HTERT RPE-1 (cell line): Measurements from ENCODE around the gene HAUS8.
"Not testable (repeated sequence)": the region's sequence is repeated elsewhere in the genome, so short reads cannot be mapped to it uniquely, and the experiment has no call there.

Experiments used
- in situ Hi-C: fragments of 300-500 bp; cut with MboI; formaldehyde crosslinking; loops from 4 replicates; pipeline ENCODE4 v1.14.3; 2020; ENCODE audit warnings: low sequenced_read_pairs

The HAUS8 gene

DNA sequence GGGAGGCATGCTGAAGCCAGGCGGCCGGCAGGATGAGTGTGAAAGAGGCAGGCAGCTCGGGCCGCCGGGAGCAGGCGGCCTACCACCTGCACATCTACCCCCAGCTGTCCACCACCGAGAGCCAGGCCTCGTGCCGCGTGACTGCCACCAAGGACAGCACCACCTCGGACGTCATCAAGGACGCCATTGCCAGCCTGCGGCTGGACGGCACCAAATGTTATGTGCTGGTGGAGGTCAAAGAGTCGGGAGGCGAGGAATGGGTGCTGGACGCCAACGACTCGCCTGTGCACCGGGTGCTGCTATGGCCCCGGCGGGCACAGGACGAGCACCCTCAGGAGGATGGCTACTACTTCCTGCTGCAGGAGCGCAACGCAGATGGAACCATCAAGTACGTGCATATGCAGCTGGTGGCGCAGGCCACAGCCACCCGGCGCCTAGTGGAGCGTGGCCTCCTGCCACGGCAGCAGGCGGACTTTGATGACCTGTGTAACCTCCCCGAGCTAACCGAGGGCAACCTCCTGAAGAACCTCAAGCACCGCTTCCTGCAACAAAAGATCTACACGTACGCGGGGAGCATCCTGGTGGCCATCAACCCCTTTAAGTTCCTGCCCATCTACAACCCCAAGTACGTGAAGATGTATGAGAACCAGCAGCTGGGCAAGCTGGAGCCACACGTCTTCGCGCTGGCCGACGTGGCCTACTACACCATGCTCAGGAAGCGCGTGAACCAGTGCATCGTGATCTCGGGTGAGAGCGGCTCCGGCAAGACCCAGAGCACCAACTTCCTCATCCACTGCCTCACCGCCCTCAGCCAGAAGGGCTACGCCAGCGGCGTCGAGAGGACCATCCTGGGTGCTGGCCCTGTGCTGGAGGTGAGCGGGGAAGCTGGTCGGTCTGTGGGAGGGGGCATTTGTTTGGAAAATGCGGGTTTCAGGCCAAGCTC, 26.7 kb upstream of the HAUS8 start:
- in situ Hi-C loops, result no loop called here

DNA sequence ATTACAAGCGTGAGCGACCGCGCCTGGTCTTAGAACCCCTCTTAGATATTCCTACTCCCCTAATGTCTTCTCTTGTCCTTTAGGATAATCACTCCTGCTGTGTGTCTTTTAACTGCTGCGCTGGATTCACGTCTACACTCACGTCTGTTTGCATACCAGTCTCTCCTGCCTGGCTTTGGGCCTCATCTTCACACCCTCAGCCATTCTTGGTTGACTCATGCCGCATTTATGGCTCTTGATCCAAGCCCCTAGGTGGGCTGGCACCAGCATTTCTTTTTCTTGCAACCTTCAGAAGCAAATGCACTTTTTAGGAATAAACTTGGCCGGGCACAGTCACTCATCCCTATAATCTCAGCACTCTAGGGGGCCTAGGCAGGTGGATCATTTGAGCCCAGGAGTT, 23.1 kb upstream of the HAUS8 start:
- in situ Hi-C loops, result no loop called here

DNA sequence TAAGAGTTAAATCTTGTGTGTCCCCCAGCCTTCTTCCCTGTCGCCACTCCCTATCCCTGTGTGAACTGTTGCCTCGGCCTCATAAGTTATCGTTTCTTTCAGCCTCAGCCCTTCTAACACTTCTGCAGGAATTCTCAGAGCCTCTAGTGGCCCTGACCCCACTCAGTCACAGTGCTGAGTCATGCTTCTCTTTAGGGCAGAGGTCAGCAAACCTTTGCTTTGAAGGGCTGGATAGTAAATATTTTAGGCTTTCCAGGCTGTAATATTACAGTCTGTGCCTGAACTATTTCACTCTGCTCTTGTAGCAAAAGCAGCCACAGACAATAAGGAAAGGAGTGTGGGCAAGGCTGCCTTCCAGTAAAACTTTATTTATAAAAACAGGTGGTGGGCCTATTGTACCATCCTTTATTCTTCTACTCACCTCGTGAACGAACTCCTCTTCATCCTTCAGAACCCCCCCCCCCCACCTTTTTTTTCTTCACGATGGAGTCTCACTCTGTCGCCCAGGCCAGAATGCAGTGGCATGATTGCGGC, 22.4 kb upstream of the HAUS8 start:
- in situ Hi-C loops, result no loop called here

DNA sequence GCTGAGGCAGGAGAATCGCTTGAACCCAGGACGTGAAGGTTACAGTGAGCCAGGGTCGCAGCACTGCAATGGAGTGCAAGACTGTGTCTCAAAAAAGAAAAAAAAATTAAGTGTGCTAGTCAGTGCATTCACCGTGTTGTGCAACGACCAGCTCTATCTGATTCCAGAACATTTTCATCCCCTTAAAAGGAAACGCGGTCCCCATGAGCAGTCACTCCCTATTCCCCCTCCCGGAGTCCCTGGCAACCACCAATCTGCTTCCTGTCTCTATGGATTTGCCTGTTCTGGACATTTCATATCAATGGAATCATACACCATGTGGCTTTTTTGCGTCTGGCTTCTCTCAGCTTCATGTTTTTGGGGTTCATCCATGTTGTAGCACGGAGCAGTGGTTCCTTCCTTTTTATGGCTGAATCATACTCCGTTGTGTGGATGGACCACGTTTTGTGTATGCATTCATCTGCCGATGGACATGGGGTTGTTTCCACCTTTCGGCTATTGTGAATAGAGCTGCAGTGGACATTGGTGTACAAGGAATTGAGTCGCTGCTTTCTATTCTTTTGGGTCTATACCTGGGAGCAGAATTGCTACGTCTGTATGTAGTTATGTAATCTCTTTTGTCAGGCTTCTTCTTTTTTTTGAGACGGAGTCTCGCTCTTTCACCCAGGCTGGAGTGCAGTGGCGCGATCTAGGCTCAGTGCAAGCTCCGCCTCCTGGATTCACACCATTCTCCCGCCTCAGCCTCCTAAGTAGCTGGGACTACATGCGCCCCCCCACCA, 20.1 kb upstream of the HAUS8 start:
- in situ Hi-C loops, result no loop called here

DNA sequence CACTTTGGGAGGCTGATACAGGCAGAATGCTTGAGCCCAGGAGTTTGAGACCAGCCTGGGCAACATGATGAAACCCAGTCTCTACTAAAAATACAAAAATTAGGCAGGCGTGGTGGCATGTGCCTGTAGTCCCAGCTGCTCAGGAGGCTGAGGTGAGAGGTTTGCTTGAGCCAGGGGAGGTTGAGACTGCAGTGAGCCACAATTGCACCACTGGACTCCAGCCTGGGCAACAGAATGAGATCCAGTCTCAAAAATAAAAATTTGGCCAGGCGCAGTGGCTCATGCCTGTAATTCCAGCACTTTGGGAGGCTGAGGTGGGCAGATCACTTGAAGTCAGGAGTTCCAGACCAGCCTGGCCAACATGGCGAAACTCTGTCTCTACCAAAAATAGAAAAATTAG, 19.4 kb upstream of the HAUS8 start:
- in situ Hi-C loops, result not testable (repeated sequence)

DNA sequence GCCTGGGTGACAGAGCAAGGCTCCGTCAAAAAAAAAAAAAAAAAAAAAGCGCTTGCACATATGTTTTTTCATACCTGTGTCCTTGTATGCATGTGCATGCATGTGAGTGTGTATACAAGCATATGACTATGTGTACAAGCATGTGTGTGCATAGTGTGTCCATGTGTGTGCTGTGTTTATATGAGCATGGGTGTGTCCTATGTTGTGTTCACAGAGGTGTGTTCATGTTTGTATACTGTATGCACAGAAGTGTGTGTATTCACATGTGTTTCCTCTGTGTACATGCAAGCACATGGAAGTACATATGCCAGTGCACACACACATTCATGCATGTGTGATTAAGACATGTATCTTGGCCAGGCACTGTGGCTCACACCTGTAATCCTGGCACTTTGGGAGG, 17.4 kb upstream of the HAUS8 start:
- in situ Hi-C loops, result no loop called here

DNA sequence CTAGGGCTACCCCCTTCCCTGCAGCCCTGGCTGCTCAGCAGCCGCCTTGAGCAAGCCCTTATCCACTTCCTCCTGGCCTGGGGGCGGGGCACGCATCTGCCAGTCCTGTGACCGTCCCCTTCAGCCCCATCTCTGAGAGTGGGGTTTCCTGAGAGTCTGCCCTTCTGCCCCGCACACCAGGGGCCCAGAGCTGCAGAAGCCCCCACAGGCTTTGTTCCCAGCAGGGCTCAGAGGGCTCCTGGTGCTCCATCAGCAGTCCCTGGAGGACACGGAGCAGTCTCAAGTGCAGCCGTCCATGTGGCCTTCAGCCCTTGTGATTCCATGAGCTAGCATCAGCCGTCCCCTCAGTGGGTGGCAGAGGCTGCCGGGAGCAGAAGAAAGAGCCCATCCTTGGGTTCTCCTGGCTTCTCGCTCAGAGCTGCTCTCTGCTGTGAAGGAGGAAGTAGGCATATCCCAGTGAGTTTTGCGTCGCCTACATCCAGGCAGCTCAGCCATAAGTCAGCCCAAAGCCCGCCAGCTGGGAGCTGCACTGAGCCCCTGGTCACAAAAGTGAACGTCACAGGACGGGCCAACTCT, 16.6 kb upstream of the HAUS8 start:
- in situ Hi-C loops, result no loop called here

DNA sequence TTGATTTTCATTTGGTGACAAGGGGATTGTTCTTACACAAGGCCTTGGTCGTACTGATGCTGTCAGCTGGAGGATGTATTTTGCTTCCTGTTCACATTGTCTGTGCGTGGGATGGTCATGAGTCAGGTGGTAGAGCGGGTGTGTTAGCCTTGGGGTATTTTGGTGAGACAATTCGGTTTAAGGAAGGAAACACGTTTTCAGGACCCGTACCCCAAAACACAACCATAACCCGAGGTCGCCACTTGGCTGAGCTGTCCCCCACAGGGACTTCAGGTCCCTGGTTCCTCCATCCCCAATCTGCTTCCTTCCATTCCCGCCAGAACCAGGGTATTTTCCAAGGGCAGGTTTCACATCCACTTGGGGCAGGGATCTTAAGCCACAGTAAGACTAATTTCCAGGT, 15.3 kb upstream of the HAUS8 start:
- in situ Hi-C loops, result no loop called here

DNA sequence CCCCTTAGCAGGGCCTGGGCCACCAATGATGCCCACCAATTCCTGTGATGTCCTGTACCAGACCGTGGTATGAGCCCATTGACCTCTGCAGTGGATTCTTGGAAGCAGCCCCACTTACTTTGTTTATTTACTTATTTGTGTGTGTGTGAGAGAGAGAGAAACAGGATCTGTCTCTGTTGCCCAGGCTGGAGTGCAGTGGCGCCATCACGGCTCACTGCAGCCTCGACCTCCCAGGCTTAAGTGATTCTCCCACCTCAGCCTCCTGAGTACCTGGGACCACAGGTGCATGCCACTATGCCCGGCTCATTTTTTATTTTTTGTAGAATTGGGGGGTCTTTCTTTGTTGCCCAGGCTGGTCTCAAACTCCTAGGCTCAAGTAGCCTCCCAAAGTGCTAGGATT, 13.3 kb upstream of the HAUS8 start:
- in situ Hi-C loops, result no loop called here

DNA sequence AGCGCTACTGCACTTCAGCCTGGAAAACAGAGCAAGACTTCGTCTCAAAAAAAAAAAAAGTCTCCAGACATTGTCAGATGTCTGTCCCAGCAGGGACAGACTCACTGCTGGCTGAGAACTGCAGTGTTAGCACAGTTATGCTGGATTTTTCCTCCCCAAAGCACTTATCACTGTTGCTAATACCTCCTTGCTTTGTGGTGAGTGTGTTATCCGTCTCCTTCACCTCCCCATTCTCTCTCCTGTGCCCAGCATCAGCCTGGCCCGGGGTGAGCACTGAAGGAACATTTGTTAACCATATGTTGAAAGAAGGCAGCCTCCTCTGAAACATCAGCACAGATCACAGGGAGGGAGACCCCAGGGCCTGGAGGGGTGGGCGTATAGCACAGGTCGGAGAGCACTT, 11.6 kb upstream of the HAUS8 start:
- in situ Hi-C loops, result no loop called here

DNA sequence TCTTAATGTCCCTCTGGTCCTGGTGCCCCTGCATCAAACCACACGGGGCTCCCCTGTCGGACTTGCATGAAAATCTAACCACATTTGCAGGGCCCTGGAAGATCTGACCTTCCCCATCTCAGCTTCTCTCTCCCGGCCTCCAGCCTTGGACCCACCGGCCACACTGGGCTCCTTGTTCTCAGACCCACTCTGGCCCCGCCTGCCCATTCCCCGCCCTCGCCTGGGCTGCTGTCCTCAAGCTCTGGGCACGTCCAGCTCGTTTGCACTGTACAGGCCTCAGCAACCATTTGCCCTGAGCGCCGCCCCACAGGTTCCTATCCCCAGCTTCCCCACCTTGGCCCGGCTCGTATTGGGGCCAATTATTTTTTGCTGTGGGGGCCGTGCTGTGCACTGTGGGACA, 10.9 kb upstream of the HAUS8 start:
- in situ Hi-C loops, result no loop called here

DNA sequence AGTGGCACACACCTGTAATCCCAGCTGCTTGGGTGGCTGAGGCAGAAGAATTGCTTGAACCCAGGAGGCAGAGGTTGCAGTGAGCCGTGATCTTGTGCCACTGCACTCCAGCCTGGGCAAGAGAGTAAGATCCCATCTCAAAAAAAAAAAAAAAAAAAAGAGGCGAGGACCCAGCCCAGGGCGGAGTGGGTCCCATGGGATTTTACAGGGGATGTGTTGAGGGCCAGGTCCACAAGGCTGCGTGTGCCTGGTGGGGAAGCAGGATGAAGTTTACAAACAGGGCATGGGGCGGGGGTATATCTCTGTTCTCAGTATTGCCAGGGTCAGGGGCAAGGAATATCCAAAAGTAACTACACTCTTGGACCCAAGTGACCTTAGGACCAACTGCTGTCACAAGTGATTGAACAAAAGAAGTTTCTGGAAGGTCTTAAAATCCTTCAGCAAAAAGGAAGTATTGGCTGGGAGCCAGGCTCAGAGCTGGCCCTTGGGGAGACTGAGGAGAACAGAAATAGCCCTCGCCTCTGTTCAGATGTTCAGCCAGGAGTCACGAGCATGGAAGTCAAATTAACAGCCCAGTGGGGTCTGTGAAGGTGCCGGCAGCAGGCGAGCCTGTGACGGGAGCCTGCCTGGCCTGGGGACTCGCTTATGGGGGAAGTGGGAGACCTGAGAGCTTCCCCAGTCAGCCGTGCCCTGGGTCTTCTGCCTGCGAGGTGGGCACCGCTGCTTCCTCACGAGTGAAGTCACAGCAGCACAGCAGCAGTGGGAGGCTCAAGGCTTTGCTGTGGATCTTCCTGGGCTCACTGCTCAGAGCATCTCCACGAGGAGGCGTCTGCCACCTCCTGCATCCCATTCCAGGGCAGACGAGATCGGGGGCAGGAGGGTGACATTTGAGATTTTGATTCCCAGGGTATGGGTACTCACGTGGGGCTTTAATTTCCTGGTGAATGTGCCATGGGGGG, 6.7 kb upstream of the HAUS8 start:
- in situ Hi-C loops, result no loop called here

DNA sequence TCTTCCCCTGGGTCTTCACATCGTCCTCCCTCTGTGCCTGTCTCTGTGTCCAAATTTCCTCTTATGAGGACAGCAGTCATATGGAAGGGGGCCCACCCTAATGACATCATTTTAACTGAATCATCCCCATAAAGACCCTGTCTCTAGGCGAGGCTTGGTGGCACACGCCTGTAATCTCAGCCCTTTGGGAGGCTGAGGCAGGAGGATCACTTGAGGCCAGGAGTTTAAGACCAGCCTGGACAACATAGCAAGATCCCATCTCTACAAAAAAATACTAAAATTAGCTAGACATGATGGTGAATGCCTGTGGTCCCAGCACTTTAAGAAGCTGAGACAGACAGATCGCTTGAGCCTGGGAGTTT, 5.2 kb upstream of the HAUS8 start:
- in situ Hi-C loops, result no loop called here

DNA sequence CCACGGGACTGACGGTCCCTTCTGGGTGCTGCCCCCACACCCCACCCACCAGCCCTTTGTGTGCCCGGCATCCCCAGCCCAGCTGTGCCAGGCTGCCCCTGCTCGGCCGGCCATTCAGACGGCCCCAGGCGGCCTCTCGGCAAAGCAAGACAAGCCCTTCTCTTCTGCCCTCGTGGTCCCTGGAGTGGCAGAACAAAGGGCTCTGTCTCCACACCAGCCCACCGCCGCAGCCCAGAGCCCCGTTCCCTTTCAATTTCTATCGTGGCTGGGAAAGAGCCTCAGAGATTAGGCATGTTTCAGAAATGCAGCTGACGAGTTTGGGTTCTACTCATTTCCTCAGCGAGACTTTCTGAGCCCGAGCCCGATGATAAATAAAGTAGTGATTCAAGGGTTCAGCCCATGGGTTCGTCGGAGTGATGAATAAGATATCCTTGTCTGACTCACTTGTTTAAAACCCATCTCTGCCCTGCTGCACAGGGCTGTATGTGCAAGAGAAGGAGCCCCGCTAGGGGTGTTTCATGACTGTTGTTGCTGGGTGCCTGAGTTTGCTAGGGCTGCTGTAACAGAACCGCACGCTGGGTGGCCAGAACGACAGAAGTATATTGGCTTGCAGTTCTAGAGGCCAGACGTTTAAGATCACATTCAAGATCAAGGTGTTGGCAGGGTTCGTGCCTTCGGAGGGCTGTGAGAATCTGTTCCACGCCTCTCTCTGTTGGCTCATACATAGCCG, 4.6 kb upstream of the HAUS8 start:
- in situ Hi-C loops, result no loop called here

DNA sequence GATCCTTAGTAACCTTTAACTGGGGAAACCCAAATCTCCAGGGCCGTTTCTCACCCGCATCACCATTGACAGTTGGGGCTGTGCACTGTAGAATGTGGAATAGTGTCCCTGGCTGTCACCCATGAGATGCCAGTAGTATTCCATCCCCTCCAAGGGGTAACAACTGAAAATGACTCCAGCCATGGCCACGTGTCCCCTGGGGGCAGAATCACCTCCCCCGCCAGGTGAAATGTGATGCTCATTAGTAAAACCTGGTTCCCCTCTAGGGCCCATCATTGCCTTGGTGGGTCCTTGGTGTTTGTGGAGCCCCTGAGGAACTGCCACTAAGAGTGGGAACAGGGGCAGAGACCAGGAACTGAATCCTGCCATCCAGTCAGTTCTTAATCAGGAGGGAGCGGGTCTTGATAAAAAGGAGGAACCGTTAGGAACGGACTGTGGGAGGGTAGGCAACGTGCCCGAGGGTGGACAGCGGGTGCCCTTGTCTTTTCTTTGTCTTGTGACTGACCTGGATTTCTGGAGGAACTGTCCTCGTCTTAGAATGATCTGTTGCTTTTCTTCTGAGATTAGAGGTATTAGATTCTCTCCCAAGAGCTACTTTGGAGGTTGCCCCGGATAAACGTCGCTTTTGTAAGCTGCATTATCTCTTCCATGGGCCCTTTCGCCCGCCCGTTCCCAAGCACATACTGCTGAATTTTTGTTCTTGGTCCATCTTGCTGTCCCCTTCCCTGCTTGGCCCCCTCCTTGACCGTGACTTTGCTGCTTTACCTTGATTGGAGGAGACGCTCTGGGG, 3.9 kb upstream of the HAUS8 start:
- in situ Hi-C loops, result no loop called here

DNA sequence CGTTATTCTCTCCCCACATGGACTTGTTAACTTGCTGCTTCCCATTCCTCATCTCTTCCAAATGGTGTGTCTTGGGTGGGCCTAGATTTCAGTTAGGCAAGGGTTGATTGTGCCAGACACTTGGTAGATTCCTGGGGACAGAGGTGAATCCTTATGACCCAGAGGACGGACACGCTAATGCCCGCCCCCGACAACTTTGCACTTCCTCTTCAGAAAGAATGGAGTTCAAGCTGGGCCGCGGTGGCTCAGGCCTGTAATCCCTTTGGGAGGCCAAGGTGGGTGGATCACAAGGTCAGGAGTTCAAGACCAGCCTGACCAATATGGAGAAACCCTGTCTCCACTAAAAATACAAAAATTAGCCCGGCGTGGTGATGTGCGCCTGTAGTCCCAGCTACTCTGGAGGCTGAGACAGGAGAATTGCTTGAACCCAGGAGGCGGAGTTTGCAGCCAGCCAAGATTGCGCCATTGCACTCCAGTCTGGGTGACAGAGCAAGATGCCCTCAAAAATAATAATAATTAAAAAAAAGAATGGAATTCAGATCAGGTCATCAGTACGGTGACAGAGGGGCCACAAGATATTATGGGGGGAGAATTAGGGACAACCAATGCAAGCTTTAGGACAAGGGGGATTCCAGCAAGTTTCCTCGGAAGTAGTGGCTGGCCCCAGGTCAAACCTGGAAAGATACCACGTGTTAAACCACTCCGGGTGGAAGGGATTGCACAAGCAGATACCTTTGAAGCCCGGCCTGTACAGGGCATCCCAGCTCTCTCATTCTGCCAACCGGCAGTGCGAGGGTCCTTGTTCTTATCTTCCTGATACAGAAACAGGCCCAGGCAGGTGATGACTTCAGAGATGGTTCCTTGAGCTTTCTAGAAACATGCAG, 3.0 kb upstream of the HAUS8 start:
- in situ Hi-C loops, result no loop called here

DNA sequence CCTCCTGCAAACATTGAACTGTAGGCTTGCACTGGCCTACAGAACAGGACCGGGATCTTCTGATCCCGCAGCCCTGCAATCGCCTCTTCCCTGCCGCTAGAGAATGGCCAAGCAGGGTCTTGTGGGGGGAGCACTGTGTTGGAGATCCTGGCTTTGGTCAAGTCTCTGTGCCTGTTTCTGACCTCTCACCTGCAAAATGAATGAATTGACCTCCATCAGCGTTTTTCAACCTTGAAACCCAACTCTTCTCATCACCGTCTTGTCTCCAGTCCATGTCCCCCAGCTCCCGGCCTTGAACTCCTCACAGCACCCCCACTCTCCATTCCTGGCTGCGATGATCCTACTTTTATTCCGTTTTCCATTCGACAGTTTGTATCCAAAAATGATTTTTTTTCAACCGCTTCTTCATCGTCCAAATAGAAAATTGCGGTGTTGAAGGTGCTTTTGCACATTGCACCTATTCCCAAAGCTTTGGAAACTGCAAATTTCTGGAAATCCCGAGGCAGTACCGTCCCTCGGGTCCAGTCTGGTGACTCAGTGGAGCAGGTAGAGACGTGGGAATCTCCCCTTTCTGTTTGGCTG, 2.3 kb upstream of the HAUS8 start:
- in situ Hi-C loops, result no loop called here

DNA sequence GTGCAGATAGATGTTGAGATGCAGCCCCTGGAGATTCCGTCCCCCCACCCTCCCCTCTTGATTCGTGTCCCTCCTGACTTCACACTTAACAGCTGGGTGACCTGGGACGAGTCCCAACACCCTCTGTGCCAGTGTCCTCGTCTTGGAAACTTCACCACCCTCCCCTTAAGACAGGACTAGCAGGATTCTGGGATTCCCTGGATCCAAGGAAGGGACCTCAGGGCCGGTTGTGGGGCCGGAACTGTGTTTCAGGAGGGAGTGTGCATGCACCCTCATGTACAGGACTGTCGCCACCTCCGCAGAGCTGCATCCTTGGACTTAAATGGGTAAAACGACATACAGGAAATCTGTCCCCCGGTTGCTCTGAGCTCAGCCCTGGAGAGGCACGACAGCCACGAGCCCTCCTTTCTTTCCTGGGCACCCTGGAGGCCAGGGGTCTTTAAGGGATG, 1.3 kb upstream of the HAUS8 start:
- in situ Hi-C loops, result no loop called here
